ENCODE results near the gene CYP26B1. TPM values are rescaled to one million over a fixed set of nuclear protein-coding genes. Genes with fewer than 3 reads are reported as not detected.

The CYP26B1 gene
- total RNA-seq, 4 donors from 2014 or later, result 1.8 to 4.8 (median 2.3) TPM

GRCh38 chr2:72130659-72131360, 16.9 kb downstream of the CYP26B1 start:
- no peak for ATAC-seq

GRCh38 chr2:72129681-72130340, 17.9 kb downstream of the CYP26B1 start:
- TF ChIP-seq CTCF (IDR thresholded peaks at IDR 0.05 in 4 of 5, conservative IDR thresholded peaks at IDR 0.05 in 1 of 5), result no peak
- no peak for TF ChIP-seq POLR2A (IDR thresholded peaks at IDR 0.05)
- intact Hi-C loops (cut with DNase I; ENCODE audit: low total_unique reads), result no loop called here
- Histone ChIP-seq H3K36me3 (no peaks in the 10 kb centered on the region), H3K27ac (no peak overlapping the region), H3K9me3 (no peaks in the 10 kb centered on the region), H3K4me1 (no peaks in the 10 kb centered on the region), H3K4me3 (no peak overlapping the region), H3K27me3 (no peaks in the 10 kb centered on the region)
- peak in 1 of 2 donors; percentile 9 for DNase-seq
- in situ Hi-C loops (cut with MboI; ENCODE audit: low sequenced_read_pairs in 4 of 4), result loop anchor here in 1 of 4 donors (10.0 kb wide), 1 partner anchor 195 kb away; no protein-coding TSS in a partner anchor
- ATAC-seq, result no peak

More at GRCh38 chr2:72130659-72131360, 16.9 kb downstream of the CYP26B1 start:
- Histone ChIP-seq H3K4me1 (no peaks in the 10 kb centered on the region), H3K27ac (no peak overlapping the region), H3K9me3 (no peaks in the 10 kb centered on the region), H3K4me3 (no peak overlapping the region), H3K36me3 (no peaks in the 10 kb centered on the region), H3K27me3 (no peaks in the 10 kb centered on the region)
- in situ Hi-C loops (cut with MboI; ENCODE audit: low sequenced_read_pairs in 4 of 4), result loop anchor here in 1 of 4 donors (10.0 kb wide), 1 partner anchor 196 kb away; no protein-coding TSS in a partner anchor
- DNase-seq, result peak in 1 of 2 donors; percentile 2
- TF ChIP-seq POLR2A (IDR thresholded peaks at IDR 0.05), result no peak
- intact Hi-C loops (cut with DNase I; ENCODE audit: low total_unique reads), result no loop called here

GRCh38 chr2:72128843-72129227, 18.8 kb downstream of the CYP26B1 start:
- no peaks in the 10 kb centered on the region for H3K36me3 ChIP-seq
- intact Hi-C loops (cut with DNase I; ENCODE audit: low total_unique reads), result no loop called here
- TF ChIP-seq POLR2A (IDR thresholded peaks at IDR 0.05) (no peak), CTCF (IDR thresholded peaks at IDR 0.05 in 4 of 5, conservative IDR thresholded peaks at IDR 0.05 in 1 of 5) (no peak)
- no peak overlapping the region for H3K27ac ChIP-seq
- ATAC-seq, result no peak
- no peaks in the 10 kb centered on the region for H3K9me3 ChIP-seq
- no peaks in the 10 kb centered on the region for H3K27me3 ChIP-seq
- DNase-seq, result peak in 1 of 2 donors; percentile 7
- in situ Hi-C loops (cut with MboI; ENCODE audit: low sequenced_read_pairs in 4 of 4), result no loop called here
- H3K4me3 ChIP-seq, result no peak overlapping the region
- no peaks in the 10 kb centered on the region for H3K4me1 ChIP-seq

- H3K27me3 ChIP-seq, result no peaks in the 10 kb centered on the region
- H3K36me3 ChIP-seq, result no peaks in the 10 kb centered on the region
- in situ Hi-C loops (cut with MboI; ENCODE audit: low sequenced_read_pairs in 4 of 4), result no loop called here
- ATAC-seq (no peak), DNase-seq (no peak)
- no peak for TF ChIP-seq POLR2A (IDR thresholded peaks at IDR 0.05)
- TF ChIP-seq CTCF (IDR thresholded peaks at IDR 0.05 in 4 of 5, conservative IDR thresholded peaks at IDR 0.05 in 1 of 5), result no peak
- H3K4me1 ChIP-seq, result no peaks in the 10 kb centered on the region
- H3K9me3 ChIP-seq, result no peaks in the 10 kb centered on the region
- H3K27ac ChIP-seq, result no peak overlapping the region
- no peak overlapping the region for H3K4me3 ChIP-seq
- intact Hi-C loops (cut with DNase I; ENCODE audit: low total_unique reads), result no loop called here
Observed at GRCh38 chr2:72128059-72128842, 19.4 kb downstream of the CYP26B1 start.
